Ramos (cell line): Measurements from ENCODE around the gene MAST2.

Experiments used
- in situ Hi-C: fragments of 300-500 bp; cut with MboI; formaldehyde crosslinking; loops from one replicate; pipeline ENCODE4 v1.14.3; 2022; ENCODE audit warnings: low sequenced_read_pairs; ENCODE audit not compliant: unreplicated experiment

The MAST2 gene

DNA sequence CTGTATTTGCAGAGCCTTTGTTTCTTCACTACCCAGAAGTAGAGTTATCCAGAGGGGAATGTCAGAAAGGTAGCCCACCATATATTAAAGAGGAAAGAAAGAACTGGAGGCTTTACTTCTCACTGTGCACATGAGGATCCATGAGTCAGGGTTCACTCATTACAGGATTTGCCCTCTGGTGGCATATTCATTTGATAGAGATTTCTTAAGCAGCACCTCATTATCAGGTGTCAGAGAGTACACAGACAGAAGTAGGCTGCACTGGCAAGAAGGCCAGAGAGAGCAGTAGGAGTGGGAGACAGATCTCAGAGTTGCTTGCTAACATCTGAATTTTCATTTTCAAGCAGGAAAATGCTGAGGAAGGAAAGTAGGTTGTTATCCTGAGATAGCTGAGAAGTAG is 205.2 kb downstream of the MAST2 start:
- in situ Hi-C loops: no loop called here

DNA sequence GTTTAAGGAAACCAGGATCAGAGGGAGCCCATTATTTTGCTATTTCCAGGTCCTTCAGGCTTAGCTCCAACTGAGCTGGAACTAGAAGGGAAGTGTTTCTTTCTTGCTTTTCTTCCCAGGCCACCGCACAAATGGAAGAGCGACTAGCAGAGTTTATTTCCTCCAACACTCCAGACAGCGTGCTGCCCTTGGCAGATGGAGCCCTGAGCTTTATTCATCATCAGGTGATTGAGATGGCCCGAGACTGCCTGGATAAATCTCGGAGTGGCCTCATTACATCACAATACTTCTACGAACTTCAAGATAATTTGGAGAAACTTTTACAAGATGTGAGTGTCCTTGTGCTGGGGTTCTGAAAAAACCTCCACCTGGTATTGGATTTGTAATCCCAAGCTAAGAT is 207.2 kb downstream of the MAST2 start:
- in situ Hi-C loops: no loop called here

DNA sequence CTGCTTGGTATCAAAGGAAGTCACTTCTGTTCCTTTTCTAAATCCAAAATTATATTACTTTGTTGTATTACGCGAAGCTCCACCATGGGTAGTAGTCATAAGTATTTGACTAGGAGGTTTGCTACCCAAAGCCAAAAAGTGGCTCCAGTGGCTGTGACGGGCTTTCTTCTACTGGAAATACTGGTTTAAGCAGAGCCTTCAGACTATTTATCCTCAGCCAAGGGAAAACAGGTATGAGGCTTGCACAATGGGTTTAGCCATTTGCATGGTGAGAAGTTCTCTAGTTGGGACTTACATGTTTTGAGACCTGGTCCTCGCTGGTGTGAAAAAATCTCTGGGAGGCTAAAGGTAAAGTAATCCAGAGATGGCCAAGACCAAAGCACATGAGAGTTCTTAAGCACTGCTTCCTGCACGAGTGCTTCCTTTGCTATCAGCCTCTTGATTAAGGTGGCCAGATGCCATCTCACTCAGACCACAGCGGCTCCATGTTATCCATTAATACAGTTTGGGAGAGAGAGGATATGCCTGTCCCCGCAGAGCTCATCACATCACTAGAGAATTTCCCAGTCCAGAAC is 207.8 kb downstream of the MAST2 start:
- in situ Hi-C loops: no loop called here

- in situ Hi-C loops: no loop called here
These were observed 208.8 kb downstream of the MAST2 start for GRCh38 chr1:46012236-46012635.

GRCh38 chr1:46013581-46013980 is 210.2 kb downstream of the MAST2 start:
- in situ Hi-C loops: no loop called here

DNA sequence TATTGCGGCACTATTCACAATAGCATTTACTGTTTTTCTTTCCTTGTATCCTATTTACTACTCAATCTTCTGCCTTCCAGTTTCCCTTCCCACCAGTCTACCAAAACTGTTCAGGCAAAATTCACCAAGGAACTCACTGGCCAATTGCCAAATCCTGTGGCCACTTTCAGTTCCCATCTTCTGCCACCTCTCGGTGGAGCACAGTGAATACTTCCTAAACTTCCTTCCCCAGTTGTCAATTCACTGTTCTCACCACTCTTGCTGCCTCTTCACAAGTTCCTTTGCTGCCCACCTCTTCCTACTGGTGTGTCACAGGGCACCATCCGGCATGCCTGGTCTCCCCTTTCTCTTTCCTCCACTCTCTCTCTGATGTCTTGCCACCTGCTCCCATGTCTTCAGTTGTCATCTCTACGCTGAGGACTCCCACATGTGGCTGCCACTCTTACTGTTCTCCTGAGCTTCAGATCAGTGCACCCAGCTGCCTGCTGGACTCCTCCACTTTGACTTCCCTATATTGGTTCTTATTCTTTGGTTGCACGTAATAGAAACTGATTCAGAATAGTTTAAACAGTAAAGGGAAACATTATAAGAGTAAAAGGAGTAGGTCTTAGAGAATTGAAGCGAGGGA is 214.6 kb downstream of the MAST2 start:
- in situ Hi-C loops: no loop called here

- in situ Hi-C loops: no loop called here
These were observed 215.9 kb downstream of the MAST2 start for GRCh38 chr1:46019348-46019747.

- in situ Hi-C loops: no loop called here
These were observed 216.6 kb downstream of the MAST2 start for GRCh38 chr1:46020010-46020409.

DNA sequence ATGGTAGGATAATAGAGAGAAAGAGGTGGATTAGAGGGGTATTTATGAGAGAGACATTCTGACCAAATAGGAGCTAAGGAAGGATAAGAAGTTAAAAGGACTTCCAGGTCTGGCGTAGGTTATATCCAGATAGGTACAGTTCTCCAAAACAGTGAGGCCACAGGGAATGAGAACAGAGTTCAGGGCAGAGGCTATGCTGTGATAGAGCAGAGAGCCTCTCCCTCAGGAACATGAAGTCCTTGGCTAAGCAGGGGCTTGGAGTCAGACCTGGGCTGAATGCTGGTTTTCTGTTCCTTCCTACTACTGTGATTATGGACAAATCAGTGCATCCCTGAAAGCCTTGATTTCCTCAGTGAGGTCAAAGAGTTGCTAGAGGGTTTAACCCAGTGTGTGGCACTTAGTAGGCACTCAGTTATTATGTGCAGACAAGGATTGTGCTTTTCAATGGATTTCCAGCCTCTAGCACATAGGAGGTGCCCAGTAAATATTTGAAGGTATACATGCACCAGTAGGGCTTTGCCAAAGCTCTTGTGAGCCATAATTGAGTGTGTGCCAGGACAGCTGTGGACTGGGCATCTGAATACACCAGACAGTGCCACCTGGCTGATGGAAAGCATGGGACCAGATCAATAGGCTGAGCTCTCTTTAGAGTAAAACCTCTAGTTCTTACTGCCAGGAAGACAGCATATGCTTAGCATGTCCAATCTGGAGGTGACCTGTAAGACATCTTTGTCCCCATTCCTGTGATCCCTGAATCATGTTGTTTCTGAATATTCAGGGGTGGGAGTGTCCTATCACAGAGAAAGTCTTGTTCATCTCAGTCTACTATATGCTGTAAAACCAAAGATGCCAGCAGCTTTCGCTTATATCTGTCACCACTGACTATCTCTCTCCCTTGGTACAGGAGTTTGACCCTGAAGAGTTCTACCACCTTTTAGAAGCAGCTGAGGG is 217.9 kb downstream of the MAST2 start:
- in situ Hi-C loops: no loop called here

GRCh38 chr1:46026531-46026930 is 223.1 kb downstream of the MAST2 start:
- in situ Hi-C loops: no loop called here

DNA sequence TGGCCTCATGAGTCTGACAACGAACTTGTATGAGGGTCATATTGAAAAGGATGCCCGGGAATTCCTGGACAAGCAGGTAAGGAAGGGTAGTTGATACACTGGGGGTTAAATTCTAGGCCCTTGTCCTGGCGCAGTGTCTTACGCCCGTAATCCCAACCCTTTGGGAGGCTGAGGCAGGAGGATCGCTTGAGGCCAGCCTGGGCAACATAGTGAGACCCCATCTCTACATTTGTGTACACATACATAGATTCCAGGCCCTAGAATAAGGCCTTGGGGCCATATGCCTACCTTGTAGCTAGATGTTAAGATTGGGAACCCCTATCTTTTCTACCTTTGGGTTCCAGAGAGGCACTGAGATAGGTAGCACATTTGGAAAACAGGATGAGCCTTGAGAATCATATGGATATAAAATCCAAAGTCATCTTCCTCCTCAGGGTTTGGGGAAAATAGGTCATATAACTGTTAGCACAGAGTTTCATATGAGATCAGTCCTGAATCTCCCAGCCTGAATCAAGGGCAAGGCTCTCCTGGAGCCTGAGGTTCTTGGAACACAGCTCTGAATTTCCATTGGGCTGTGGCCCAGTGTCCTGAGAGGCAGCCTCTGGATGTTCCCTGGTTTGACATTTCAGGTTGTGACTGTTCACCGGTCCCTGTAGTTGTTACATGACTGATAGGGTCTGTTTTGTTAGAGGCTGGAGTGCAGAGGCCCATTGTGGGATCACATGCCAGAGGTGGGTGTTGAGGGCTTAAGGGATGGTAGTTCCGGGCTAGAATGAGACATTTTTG is 224.6 kb downstream of the MAST2 start:
- in situ Hi-C loops: no loop called here

DNA sequence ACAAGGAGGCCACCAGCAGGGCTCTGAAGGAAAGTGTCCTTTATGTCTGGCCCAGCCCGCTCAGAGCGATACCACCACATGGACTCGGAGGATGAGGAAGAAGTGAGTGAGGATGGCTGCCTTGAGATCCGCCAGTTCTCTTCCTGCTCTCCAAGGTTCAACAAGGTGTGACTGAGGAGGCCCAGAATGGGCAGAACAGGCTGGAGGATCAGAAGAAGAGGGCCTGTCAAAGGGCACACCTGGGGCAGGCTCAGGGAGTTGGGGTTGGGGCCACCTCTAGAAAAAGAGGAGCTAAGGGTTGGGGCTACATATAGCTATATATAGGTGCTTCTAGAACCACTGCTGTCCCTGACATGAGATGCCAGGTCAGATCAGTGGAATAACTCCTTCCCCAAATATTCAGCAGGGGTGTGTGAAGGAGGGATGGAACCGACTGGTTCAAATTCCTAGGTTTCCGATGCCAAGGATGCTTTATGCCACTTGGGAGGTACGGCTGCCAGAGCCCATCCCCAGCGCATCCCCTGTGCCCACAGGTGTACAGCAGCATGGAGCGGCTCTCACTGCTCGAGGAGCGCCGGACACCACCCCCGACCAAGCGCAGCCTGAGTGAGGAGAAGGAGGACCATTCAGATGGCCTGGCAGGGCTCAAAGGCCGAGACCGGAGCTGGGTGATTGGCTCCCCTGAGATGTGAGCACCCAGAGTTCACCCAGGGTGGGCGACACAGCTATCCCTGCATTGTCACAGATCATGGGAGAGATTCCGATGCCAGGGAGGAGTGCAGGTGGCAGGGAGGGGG is 226.9 kb downstream of the MAST2 start:
- in situ Hi-C loops: no loop called here

GRCh38 chr1:46030876-46031660 is 227.7 kb downstream of the MAST2 start:
- in situ Hi-C loops: no loop called here

- in situ Hi-C loops: loop anchor here (5.0 kb wide), 1 partner anchor 142 kb away; the partner anchor contains the start of genes P3R3URF and TSPAN1
These were observed 231.4 kb downstream of the MAST2 start for GRCh38 chr1:46034601-46035516.

DNA sequence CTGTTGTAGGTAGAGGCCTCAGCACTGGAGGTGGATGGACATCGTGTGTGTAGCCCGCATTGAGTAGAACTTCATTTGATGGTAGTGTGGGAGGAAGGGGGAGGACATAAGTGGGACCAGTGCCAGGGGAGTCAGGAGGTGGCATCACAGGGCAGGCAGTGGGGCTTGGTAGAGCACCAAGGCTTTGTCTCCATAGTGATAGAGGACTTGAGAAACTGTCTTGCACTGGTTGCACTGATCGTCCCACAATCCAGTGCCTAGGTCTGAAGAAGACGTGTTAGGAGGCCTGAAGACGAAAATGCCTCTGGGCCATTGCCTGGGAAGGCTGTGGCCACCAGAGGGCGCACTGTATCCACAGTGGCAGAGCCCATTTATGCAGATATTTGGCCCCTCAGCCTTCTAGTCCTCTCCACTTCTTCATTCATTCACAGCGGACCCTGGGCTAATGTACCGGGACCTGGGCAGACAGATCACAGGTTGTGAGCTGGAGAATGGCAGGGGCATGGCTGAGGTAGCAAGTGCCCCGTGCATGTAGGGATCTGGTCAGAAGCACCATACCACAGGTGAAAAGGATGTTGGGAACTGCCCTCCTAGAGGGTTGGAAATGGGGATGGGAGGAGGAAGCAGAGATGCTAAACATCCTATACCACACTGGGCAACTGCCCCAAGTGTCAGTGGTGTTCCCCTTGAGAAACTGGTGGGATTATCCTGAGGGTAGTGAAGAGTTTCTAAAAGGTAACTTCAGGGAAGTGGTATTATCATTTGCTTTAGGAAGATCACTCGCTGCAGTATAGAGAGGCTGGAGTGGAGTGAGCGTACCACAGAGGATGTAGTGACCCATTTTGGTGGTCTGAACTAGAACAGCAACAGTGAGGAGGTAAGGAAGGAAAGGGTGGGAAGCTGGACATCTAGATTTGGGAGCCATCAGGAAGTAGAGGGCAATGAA is 233.8 kb downstream of the MAST2 start:
- in situ Hi-C loops: loop anchor here (5.0 kb wide), 1 partner anchor 140 kb away; the partner anchor contains the start of genes P3R3URF and TSPAN1

DNA sequence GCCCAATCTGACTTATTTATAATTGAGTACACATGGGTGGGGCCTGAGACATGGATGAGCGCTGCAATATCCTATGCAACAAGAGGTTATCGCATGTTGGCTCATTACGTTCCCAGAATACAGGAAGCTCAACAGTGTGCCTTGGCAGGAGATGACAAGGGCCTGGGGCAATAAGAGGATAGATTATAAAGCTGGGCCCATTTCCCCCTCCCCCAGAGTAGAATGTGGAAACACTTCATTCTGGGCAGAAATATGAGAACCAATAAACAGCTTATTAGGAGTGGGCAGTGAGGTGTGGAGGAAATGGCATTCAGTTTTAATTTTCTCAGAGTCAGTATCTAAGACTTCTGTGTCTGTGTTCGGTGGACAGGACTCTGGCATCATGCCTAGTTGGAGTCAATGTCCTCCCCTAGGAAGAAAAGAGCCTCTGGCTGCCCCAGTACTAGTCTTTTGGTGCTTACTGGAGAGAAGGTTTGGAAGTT is 236.2 kb downstream of the MAST2 start:
- in situ Hi-C loops: loop anchor here (5.0 kb wide), 1 partner anchor 138 kb away; the partner anchor contains the start of genes P3R3URF and TSPAN1
